Endothelial cell of umbilical vein (primary cell): ENCODE results near the gene ZNF503. TPM values are rescaled to one million over a fixed set of nuclear protein-coding genes. Genes with fewer than 3 reads are reported as not detected.

Experiments
- BruUV-seq: library from RNA; stranded (reverse); fragments of 400-500 nt; replicated peaks from 2 replicates; lab custom pipeline; 2021; lab: Mats Ljungman, UMichigan
- CTCF ChIA-PET: fragments of 300-600, 350-600 bp; sonication (Branson Sonifier 250); formaldehyde crosslinking; loops from one replicate; lab custom pipeline; 2021; ENCODE audit warnings: antibody characterized with exemption, inconsistent platforms; lab: Charles Lee
- POLR2A ChIA-PET: fragments of 300-600, 350-600 bp; sonication (Branson Sonifier 250); formaldehyde crosslinking; loops from one replicate; lab custom pipeline; 2021; ENCODE audit warnings: antibody characterized with exemption, inconsistent platforms; lab: Charles Lee
- DNase-seq: peaks from one replicate; pipeline ENCODE4 v3.0.0-alpha.2; 2011; ENCODE audit warnings: low read depth, low spot score
- FAIRE-seq: peaks from 2 replicates; lab custom pipeline; 2011; peaks lifted over from hg19 to GRCh38; lab: Jason Lieb, UNC
- H2AFZ ChIP-seq: 2 replicates; pipeline ENCODE4 v1.6.0; 2012; ENCODE audit warnings: low read depth, low read length, control low read depth, inconsistent platforms
- H3K27ac ChIP-seq: 2 replicates; pipeline ENCODE4 v1.5.1; 2011; ENCODE audit warnings: low read depth, mild to moderate bottlenecking, control low read depth, low read length, moderate library complexity; ENCODE audit not compliant: insufficient read depth
- H3K27me3 ChIP-seq, 2 experiments: 2 replicates each; pipeline versions ENCODE4 v1.6.0 to v1.6.1; 2011; ENCODE audit warnings: low read length in 2 of 2, mixed read lengths in 1 of 2; ENCODE audit not compliant: control insufficient read depth in 2 of 2, insufficient read depth in 2 of 2
- H3K36me3 ChIP-seq, 2 experiments: 2 replicates in 1 of 2; 3 replicates in 1 of 2; pipeline ENCODE4 v1.5.1; 2011; ENCODE audit warnings: low read length in 2 of 2, mild to moderate bottlenecking in 1 of 2, moderate library complexity in 1 of 2; ENCODE audit not compliant: control insufficient read depth in 2 of 2, insufficient read depth in 2 of 2; ENCODE audit errors: extremely low read depth in 1 of 2
- H3K4me1 ChIP-seq: 3 replicates; pipeline ENCODE4 v1.5.1; 2011; ENCODE audit warnings: mild to moderate bottlenecking, low read length; ENCODE audit not compliant: control insufficient read depth, insufficient read depth; ENCODE audit errors: extremely low read depth
- H3K4me2 ChIP-seq: 2 replicates; pipeline ENCODE4 v1.6.1; 2011; ENCODE audit warnings: low read length, control low read depth, mixed read lengths; ENCODE audit not compliant: insufficient read depth
- H3K4me3 ChIP-seq, 3 experiments: fragments of 200-600 bp in 1 of 3; sonication (generic), shearing (Covaris generic) in 1 of 3; replicated peaks in 1 of 3; 2 replicates each; pipeline ENCODE4 v1.5.1; 2011 to 2016; ENCODE audit warnings: control low read depth in 3 of 3, low read length in 3 of 3, mild to moderate bottlenecking in 2 of 3, inconsistent platforms in 1 of 3, low read depth in 1 of 3, moderate library complexity in 1 of 3; ENCODE audit not compliant: insufficient read depth in 1 of 3
- H3K79me2 ChIP-seq: 2 replicates; pipeline ENCODE4 v1.6.0; 2012; ENCODE audit warnings: low read length, inconsistent platforms; ENCODE audit not compliant: control insufficient read depth, insufficient read depth
- H3K9ac ChIP-seq: replicated peaks from 2 replicates; pipeline ENCODE3; 2011; ENCODE audit warnings: low read length, control low read depth; ENCODE audit not compliant: insufficient read depth; ENCODE audit errors: extremely low read depth
- H3K9me1 ChIP-seq: replicated peaks from 3 replicates; pipeline ENCODE4 v1.6.0; 2011; ENCODE audit warnings: mild to moderate bottlenecking, low read length; ENCODE audit not compliant: control insufficient read depth, insufficient read depth; ENCODE audit errors: extremely low read depth
- H3K9me3 ChIP-seq: replicated peaks from 2 replicates; pipeline ENCODE4 v1.5.1; 2012; ENCODE audit warnings: low read length, inconsistent platforms; ENCODE audit not compliant: control insufficient read depth, insufficient read depth
- H4K20me1 ChIP-seq: replicated peaks from 2 replicates; pipeline ENCODE3; 2011; ENCODE audit warnings: mild to moderate bottlenecking, low read length; ENCODE audit not compliant: control insufficient read depth, insufficient read depth; ENCODE audit errors: extremely low read depth
- CTCF ChIP-seq, 2 donors: IDR thresholded peaks; 1 replicate in 1 of 2; 2 replicates in 1 of 2; pipeline ENCODE4 v1.5.1; 2011; ENCODE audit warnings: low read length in 2 of 2, mild to moderate bottlenecking in 2 of 2, moderate library complexity in 2 of 2, control low read depth in 1 of 2, inconsistent platforms in 1 of 2, low read depth in 1 of 2; ENCODE audit not compliant: insufficient read depth in 1 of 2; ENCODE audit errors: extremely low read depth in 1 of 2
- EZH2 ChIP-seq: IDR thresholded peaks from 2 replicates; pipeline ENCODE4 v1.6.1; 2012; ENCODE audit warnings: borderline replicate concordance, low read depth, mild to moderate bottlenecking, moderate library complexity, low read length, inconsistent platforms; ENCODE audit not compliant: severe bottlenecking
- FOS ChIP-seq: IDR thresholded peaks from 2 replicates; pipeline ENCODE4 v1.6.1; 2011; ENCODE audit warnings: mild to moderate bottlenecking, low read length, moderate library complexity, borderline replicate concordance; ENCODE audit not compliant: insufficient read depth
- GATA2 ChIP-seq: IDR thresholded peaks from 2 replicates; pipeline ENCODE4 v1.7.0; 2011; ENCODE audit warnings: low read depth, mild to moderate bottlenecking, moderate library complexity, mixed read lengths, low read length; ENCODE audit not compliant: insufficient read length, insufficient read depth
- JUN ChIP-seq: IDR thresholded peaks from 2 replicates; pipeline ENCODE4 v1.6.1; 2011; ENCODE audit warnings: borderline replicate concordance, low read depth; ENCODE audit not compliant: insufficient read length, insufficient read depth
- MYC ChIP-seq: IDR thresholded peaks from one replicate; pipeline ENCODE4 v1.6.1; 2011; ENCODE audit warnings: mild to moderate bottlenecking, low read depth, low read length
- POLR2A ChIP-seq: IDR thresholded peaks from 2 replicates; pipeline ENCODE4 v1.6.1; 2012; ENCODE audit warnings: low read depth, mild to moderate bottlenecking, control low read depth, low read length
- POLR2AphosphoS5 ChIP-seq: IDR thresholded peaks from 2 replicates; pipeline ENCODE4 v1.6.1; 2012; ENCODE audit warnings: low read depth, mild to moderate bottlenecking, control low read depth, low read length, moderate library complexity; ENCODE audit not compliant: insufficient read depth
- dilution Hi-C: fragments of 300-500 bp; cut with MboI; formaldehyde crosslinking; loops from one replicate; pipeline ENCODE4 v1.15.0; 2019; ENCODE audit warnings: low sequenced_read_pairs; ENCODE audit not compliant: extremely low pct_ligation_motif_present
- intact Hi-C: fragments of 100-400 bp; cut with micrococcal nuclease; formaldehyde crosslinking; loops from one replicate; pipeline ENCODE4 v1.10.0; 2022
- polyA plus RNA-seq, 4 experiments: library from polyadenylated mRNA; depleted of rRNA in 3 of 4; stranded (reverse) in 3 of 4; unstranded in 1 of 4; fragments of >200 nt; gene quantifications; 2 replicates each; pipeline versions ENCODE4 v1.2.1 to v1.2.3, GENCODE V29; 2011 to 2012; ENCODE audit warnings: missing spikeins in 1 of 4
- total RNA-seq: library from RNA; stranded (reverse); gene quantifications from 2 replicates; pipeline ENCODE4 v1.2.3, GENCODE V29; 2021
- TF ChIP-seq, protein P1 (sequence below): IDR thresholded peaks from 2 replicates; pipeline ENCODE4 v1.6.1; 2011; ENCODE audit not compliant: insufficient read depth, insufficient read length

Gene ZNF503
- total and polyA plus RNA-seq, 2 donors (not counting 3 experiments of a cell fraction or from before 2014, with no cell fraction given) = 0.58 to 2.2 TPM

- Histone ChIP-seq H3K9me3 (no peaks in the 10 kb centered on the region), H3K4me1 (peaks cover 10% of the 10 kb centered on the region), H2AFZ (no peak overlapping the region), H3K9ac (no peak overlapping the region), H3K27ac (no peak overlapping the region), H3K79me2 (no peaks in the 10 kb centered on the region), H3K4me2 (no peak overlapping the region), H3K36me3 (no peaks in the 10 kb centered on the region), H3K27me3 (peaks cover 6 to 13% of the 10 kb centered on the region in 2 experiments), H3K4me3 (no peak overlapping the region), H3K9me1 (no peaks in the 10 kb centered on the region), H4K20me1 (no peaks in the 10 kb centered on the region)
- CTCF ChIA-PET = no interaction called here
- intact Hi-C loops (no loop called here), dilution Hi-C loops (no loop called here)
- FAIRE-seq (no peak), DNase-seq (no peak)
- POLR2A ChIA-PET = no interaction called here
- no peak for TF ChIP-seq MYC
- TF ChIP-seq JUN = no peak
- no peak for TF ChIP-seq POLR2A
- TF ChIP-seq CTCF (IDR thresholded peaks at IDR 0.05; ENCODE audit: extremely low read depth in 1 of 2, insufficient read depth in 1 of 2, low read depth in 1 of 2, low read length in 2 of 2) = no peak
- no peak for TF ChIP-seq FOS
- TF ChIP-seq, protein P1, sequence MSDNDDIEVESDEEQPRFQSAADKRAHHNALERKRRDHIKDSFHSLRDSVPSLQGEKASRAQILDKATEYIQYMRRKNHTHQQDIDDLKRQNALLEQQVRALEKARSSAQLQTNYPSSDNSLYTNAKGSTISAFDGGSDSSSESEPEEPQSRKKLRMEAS = no peak
- TF ChIP-seq POLR2AphosphoS5 = no peak
- no peak for TF ChIP-seq GATA2
- TF ChIP-seq EZH2 = no peak
- BruUV-seq = no TSS peak
Measured at GRCh38 chr10:75392744-75393143, 8.8 kb downstream of the ZNF503 start.
